A549 (cell line): ENCODE results near the gene SH3RF3.

Experiments
- CBX8 ChIP-seq: fragments of 200-600 bp; sonication (generic); IDR thresholded peaks from 2 replicates; pipeline ENCODE4 v1.6.1; 2016
- GATA3 ChIP-seq: IDR thresholded peaks from 2 replicates; pipeline ENCODE4 v1.6.1; 2012; ENCODE audit warnings: borderline replicate concordance
- MYC ChIP-seq: IDR thresholded peaks from 2 replicates; pipeline ENCODE4 v1.6.1; 2012; ENCODE audit warnings: mild to moderate bottlenecking, inconsistent platforms, low read length, improper control_type of control experiment, borderline replicate concordance
- NPAS2 ChIP-seq: fragments of 250-450 bp; sonication (Bioruptor Pico); IDR thresholded peaks from 2 replicates; pipeline ENCODE4 v1.8.0; 2022; ENCODE audit warnings: mild to moderate bottlenecking, moderate library complexity, borderline replicate concordance
- POLR2A ChIP-seq: IDR thresholded peaks from 2 replicates; pipeline ENCODE4 v1.6.1; 2012; ENCODE audit warnings: mild to moderate bottlenecking, low read length
- POLR2AphosphoS2 ChIP-seq: conservative IDR thresholded peaks from 2 replicates; pipeline ENCODE4 v1.6.1; 2012; ENCODE audit warnings: low read length, improper control_type of control experiment, inconsistent platforms
- RFX5 ChIP-seq: fragments of 450-650 bp; IDR thresholded peaks from 2 replicates; pipeline ENCODE4 v1.7.1; 2014; ENCODE audit warnings: antibody characterized with exemption, mild to moderate bottlenecking, moderate library complexity
- RNF2 ChIP-seq: fragments of 200-600 bp; sonication (generic); IDR thresholded peaks from 2 replicates; pipeline ENCODE4 v1.6.1; 2016; ENCODE audit warnings: low read depth, mild to moderate bottlenecking, antibody characterized with exemption, moderate library complexity, borderline replicate concordance
- TF ChIP-seq, protein P1 (sequence below): fragments of >200 bp; sonication (Bioruptor Twin); formaldehyde crosslinking; IDR thresholded peaks from 3 replicates; pipeline ENCODE4 v1.5.1; 2016
- TF ChIP-seq, protein P2 (sequence below): fragments of 250-450 bp; sonication (Bioruptor Pico); IDR thresholded peaks from 2 replicates; pipeline ENCODE4 v1.5.0; 2021; ENCODE audit warnings: mild to moderate bottlenecking, moderate library complexity, borderline replicate concordance
- TF ChIP-seq, protein P3 (sequence below): IDR thresholded peaks from 2 replicates; pipeline ENCODE4 v1.6.1; 2012
- TF ChIP-seq, protein P4 (sequence below): fragments of >200 bp; sonication (Bioruptor Twin); formaldehyde crosslinking; IDR thresholded peaks from 3 replicates; pipeline ENCODE4 v1.6.1; 2016

DNA sequence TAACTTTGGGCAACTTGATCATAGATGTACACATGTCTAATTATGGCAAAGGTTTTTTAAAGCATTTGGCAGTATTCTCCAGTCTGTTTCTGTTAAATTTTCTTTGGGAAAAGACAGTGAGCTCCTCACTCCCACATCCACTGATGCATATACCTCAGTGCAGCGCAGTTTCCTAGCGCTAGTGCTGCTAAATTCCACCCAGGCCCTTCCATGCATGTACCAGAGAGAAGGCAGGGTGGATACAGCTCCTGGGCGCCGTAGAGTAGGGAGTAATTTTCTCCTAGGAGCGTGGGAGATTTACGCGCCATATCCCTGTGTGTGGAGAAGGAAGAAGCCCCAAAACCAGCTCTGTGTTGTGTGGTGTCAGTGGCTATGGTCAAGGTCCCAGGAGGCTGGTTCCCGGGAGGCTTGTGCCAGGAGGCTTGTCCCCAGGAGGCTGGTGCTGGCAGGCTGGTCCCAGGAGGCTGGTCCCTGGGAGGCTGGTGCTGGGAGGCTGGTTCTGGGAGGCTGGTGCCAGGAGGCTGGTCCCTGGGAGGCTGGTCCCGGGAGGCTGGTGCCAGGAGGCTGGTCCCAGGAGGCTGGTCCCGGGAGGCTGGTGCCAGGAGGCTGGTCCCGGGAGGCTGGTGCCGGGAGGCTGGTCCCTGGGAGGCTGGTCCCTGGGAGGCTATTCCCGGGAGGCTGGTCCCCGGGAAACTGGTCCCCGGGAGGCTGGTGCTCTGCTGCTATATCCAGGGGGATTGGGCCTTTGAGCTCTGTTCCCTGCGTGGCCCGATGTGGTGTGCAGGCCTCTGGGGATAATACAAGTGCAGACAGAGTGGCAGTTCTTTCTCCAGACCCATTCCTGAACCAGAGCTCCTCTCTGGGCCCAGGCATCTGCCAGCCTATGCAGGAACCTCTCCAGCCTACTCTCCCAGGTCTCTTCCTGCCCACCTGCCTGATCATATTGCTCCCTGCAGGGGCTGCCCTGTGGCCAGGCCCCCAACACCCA is 323.6 kb downstream of the SH3RF3 start:
- TF ChIP-seq, protein P1, sequence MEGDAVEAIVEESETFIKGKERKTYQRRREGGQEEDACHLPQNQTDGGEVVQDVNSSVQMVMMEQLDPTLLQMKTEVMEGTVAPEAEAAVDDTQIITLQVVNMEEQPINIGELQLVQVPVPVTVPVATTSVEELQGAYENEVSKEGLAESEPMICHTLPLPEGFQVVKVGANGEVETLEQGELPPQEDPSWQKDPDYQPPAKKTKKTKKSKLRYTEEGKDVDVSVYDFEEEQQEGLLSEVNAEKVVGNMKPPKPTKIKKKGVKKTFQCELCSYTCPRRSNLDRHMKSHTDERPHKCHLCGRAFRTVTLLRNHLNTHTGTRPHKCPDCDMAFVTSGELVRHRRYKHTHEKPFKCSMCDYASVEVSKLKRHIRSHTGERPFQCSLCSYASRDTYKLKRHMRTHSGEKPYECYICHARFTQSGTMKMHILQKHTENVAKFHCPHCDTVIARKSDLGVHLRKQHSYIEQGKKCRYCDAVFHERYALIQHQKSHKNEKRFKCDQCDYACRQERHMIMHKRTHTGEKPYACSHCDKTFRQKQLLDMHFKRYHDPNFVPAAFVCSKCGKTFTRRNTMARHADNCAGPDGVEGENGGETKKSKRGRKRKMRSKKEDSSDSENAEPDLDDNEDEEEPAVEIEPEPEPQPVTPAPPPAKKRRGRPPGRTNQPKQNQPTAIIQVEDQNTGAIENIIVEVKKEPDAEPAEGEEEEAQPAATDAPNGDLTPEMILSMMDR = no peak
- TF ChIP-seq CBX8 (no peak), POLR2A (no peak), RNF2 (no peak), POLR2AphosphoS2 (no peak), MYC (no peak), NPAS2 (CRISPR knock-in tag) (no peak), GATA3 (no peak), RFX5 (no peak)
- TF ChIP-seq, protein P2, sequence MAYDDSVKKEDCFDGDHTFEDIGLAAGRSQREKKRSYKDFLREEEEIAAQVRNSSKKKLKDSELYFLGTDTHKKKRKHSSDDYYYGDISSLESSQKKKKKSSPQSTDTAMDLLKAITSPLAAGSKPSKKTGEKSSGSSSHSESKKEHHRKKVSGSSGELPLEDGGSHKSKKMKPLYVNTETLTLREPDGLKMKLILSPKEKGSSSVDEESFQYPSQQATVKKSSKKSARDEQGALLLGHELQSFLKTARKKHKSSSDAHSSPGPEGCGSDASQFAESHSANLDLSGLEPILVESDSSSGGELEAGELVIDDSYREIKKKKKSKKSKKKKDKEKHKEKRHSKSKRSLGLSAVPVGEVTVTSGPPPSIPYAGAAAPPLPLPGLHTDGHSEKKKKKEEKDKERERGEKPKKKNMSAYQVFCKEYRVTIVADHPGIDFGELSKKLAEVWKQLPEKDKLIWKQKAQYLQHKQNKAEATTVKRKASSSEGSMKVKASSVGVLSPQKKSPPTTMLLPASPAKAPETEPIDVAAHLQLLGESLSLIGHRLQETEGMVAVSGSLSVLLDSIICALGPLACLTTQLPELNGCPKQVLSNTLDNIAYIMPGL (CRISPR knock-in tag) = no peak
- TF ChIP-seq, protein P3, sequence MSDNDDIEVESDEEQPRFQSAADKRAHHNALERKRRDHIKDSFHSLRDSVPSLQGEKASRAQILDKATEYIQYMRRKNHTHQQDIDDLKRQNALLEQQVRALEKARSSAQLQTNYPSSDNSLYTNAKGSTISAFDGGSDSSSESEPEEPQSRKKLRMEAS = no peak
- TF ChIP-seq, protein P4, sequence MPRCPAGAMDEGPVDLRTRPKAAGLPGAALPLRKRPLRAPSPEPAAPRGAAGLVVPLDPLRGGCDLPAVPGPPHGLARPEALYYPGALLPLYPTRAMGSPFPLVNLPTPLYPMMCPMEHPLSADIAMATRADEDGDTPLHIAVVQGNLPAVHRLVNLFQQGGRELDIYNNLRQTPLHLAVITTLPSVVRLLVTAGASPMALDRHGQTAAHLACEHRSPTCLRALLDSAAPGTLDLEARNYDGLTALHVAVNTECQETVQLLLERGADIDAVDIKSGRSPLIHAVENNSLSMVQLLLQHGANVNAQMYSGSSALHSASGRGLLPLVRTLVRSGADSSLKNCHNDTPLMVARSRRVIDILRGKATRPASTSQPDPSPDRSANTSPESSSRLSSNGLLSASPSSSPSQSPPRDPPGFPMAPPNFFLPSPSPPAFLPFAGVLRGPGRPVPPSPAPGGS = no peak
